WTC11 (cell line): ENCODE data around the gene RNF215. TPM values are rescaled to one million over a fixed set of nuclear protein-coding genes. Genes with fewer than 3 reads are reported as not detected.
A peak's percentile ranks its signal among the peaks of the same experiment; 100 is the strongest.

ENCODE experiments used
- ATAC-seq: fragments of 200-7000 bp; cut with Tn5 transposase; 2 replicates; pipeline ENCODE4 v1.10.0; 2021; ENCODE audit warnings: mild to moderate bottlenecking, moderate library complexity
- CTCF ChIA-PET: fragments of 300-600 bp; sonication (Branson Sonifier 250); formaldehyde crosslinking; loops from one replicate; lab custom pipeline; 2021; ENCODE audit warnings: antibody characterized with exemption; lab: Charles Lee
- POLR2A ChIA-PET: fragments of 350-600 bp; sonication (Branson Sonifier 250); formaldehyde crosslinking; loops from one replicate; lab custom pipeline; 2021; ENCODE audit warnings: antibody characterized with exemption; lab: Charles Lee
- DNase-seq: peaks from one replicate; pipeline ENCODE4 v3.0.0; 2021; ENCODE audit warnings: low spot score
- H3K27ac Mint-ChIP-seq: 2 replicates; pipeline ENCODE4 v1.8.0; 2021; ENCODE audit warnings: mixed read lengths
- H3K27me3 Mint-ChIP-seq: 2 replicates; pipeline ENCODE4 v1.8.0; 2021; ENCODE audit warnings: low read depth, mild to moderate bottlenecking, moderate library complexity, mixed read lengths
- H3K36me3 Mint-ChIP-seq: 2 replicates; pipeline ENCODE4 v1.8.0; 2021; ENCODE audit warnings: mixed read lengths
- H3K4me1 Mint-ChIP-seq: 2 replicates; pipeline ENCODE4 v1.8.0; 2022; ENCODE audit warnings: mixed read lengths
- H3K4me3 Mint-ChIP-seq: 2 replicates; pipeline ENCODE4 v1.8.0; 2021; ENCODE audit warnings: mild to moderate bottlenecking, moderate library complexity, mixed read lengths
- H3K9me3 Mint-ChIP-seq: 2 replicates; pipeline ENCODE4 v1.8.0; 2021; ENCODE audit warnings: mixed read lengths
- CREM ChIP-seq: sonication (generic); formaldehyde crosslinking; IDR thresholded peaks from 2 replicates; pipeline ENCODE4 v1.8.1; 2022; ENCODE audit warnings: mild to moderate bottlenecking, missing genetic modification reagents, moderate library complexity
- E2F5 ChIP-seq: sonication (generic); formaldehyde crosslinking; IDR thresholded peaks from 2 replicates; pipeline ENCODE4 v1.8.1; 2022; ENCODE audit warnings: mild to moderate bottlenecking, moderate library complexity, missing genetic modification reagents
- FOXK1 ChIP-seq: sonication (generic); formaldehyde crosslinking; IDR thresholded peaks from 2 replicates; pipeline ENCODE4 v1.8.0; 2022; ENCODE audit warnings: mild to moderate bottlenecking, moderate library complexity, missing genetic modification reagents
- FOXP4 ChIP-seq: sonication (generic); formaldehyde crosslinking; IDR thresholded peaks from 2 replicates; pipeline ENCODE4 v1.8.0; 2022; ENCODE audit warnings: mild to moderate bottlenecking, missing genetic modification reagents
- HMGXB4 ChIP-seq: sonication (generic); formaldehyde crosslinking; IDR thresholded peaks from 2 replicates; pipeline ENCODE4 v1.8.1; 2023; ENCODE audit warnings: mild to moderate bottlenecking, moderate library complexity, missing genetic modification reagents
- JAZF1 ChIP-seq: fragments of 250-450 bp; sonication (Bioruptor Pico); IDR thresholded peaks from 2 replicates; pipeline ENCODE4 v1.9.0; 2021; ENCODE audit warnings: moderate library complexity, mild to moderate bottlenecking, inconsistent platforms
- NFYB ChIP-seq: sonication (generic); formaldehyde crosslinking; conservative IDR thresholded peaks from 2 replicates; pipeline ENCODE4 v1.8.0; 2022; ENCODE audit warnings: low read depth, missing genetic modification reagents
- RELA ChIP-seq: sonication (generic); formaldehyde crosslinking; IDR thresholded peaks from 2 replicates; pipeline ENCODE4 v1.8.1; 2022; ENCODE audit warnings: missing genetic modification reagents, mild to moderate bottlenecking, borderline replicate concordance
- SP1 ChIP-seq: sonication (generic); formaldehyde crosslinking; conservative IDR thresholded peaks from 2 replicates; pipeline ENCODE4 v1.8.1; 2022; ENCODE audit warnings: missing genetic modification reagents
- TEAD1 ChIP-seq: sonication (generic); formaldehyde crosslinking; IDR thresholded peaks from 2 replicates; pipeline ENCODE4 v1.8.0; 2022; ENCODE audit warnings: mild to moderate bottlenecking, missing genetic modification reagents
- USF1 ChIP-seq: sonication (generic); formaldehyde crosslinking; IDR thresholded peaks from 2 replicates; pipeline ENCODE4 v1.8.0; 2022; ENCODE audit warnings: mild to moderate bottlenecking, missing genetic modification reagents
- USF2 ChIP-seq: sonication (generic); formaldehyde crosslinking; IDR thresholded peaks from 2 replicates; pipeline ENCODE4 v1.8.1; 2023; ENCODE audit warnings: mild to moderate bottlenecking, missing genetic modification reagents, moderate library complexity
- ZNF263 ChIP-seq: sonication (generic); formaldehyde crosslinking; IDR thresholded peaks from 2 replicates; pipeline ENCODE4 v1.8.1; 2022; ENCODE audit warnings: low read depth, mild to moderate bottlenecking, moderate library complexity, missing genetic modification reagents
- ZNF281 ChIP-seq: sonication (generic); formaldehyde crosslinking; IDR thresholded peaks from 2 replicates; pipeline ENCODE4 v1.8.0; 2023; ENCODE audit warnings: mild to moderate bottlenecking, missing genetic modification reagents
- ZNF317 ChIP-seq: sonication (generic); formaldehyde crosslinking; IDR thresholded peaks from 2 replicates; pipeline ENCODE4 v1.8.1; 2023; ENCODE audit warnings: low read depth, mild to moderate bottlenecking, moderate library complexity, missing genetic modification reagents, borderline replicate concordance
- ZNF423 ChIP-seq: fragments of 250-450 bp; sonication (Bioruptor Pico); IDR thresholded peaks from 2 replicates; pipeline ENCODE4 v2.1.2; 2022; ENCODE audit warnings: mild to moderate bottlenecking, moderate library complexity
- ZNF425 ChIP-seq: fragments of 250-450 bp; sonication (Bioruptor Pico); conservative IDR thresholded peaks from 2 replicates; pipeline ENCODE4 v1.9.0; 2021; ENCODE audit warnings: mild to moderate bottlenecking
- total RNA-seq: library from RNA; stranded (reverse); gene quantifications from 3 replicates; pipeline ENCODE4 v1.2.3, GENCODE V29; 2021

RNF215 gene
- total RNA-seq, 1 experiment from 2014 or later = 25.4 TPM

GRCh38 chr22:30423959-30424533 is 36.8 kb upstream of the RNF215 start:
- TF ChIP-seq SP1 (CRISPR knock-in tag) (peak; percentile 92), TEAD1 (peak; percentile 68; the same call in 1 of the 2 replicates), USF1 (peak; percentile 95), HMGXB4 (CRISPR knock-in tag) (0 out of 2 replicates have a peak, but pooled peaks have one; percentile 31), FOXK1 (CRISPR knock-in tag) (peak; percentile 33; the same call in 1 of the 2 replicates), ZNF281 (CRISPR knock-in tag) (no peak), USF2 (CRISPR knock-in tag) (peak; percentile 96), E2F5 (CRISPR knock-in tag) (0 out of 2 replicates have a peak, but pooled peaks have one; percentile 12), NFYB (peak; percentile 75), RELA (CRISPR knock-in tag) (no peak), ZNF263 (no peak), CREM (peak; percentile 69; the same call in 1 of the 2 replicates), ZNF317 (CRISPR knock-in tag) (no peak), ZNF423 (CRISPR knock-in tag) (no peak), ZNF425 (no peak), FOXP4 (CRISPR knock-in tag) (no peak), JAZF1 (no peak)
- ChIA-PET POLR2A (interaction anchor here (0.6 to 3.2 kb wide), 11 partner anchors 11 to 337 kb away, joined by 3 to 35 read pairs (median 6); partner anchors contain the start of genes CCDC157, RNF215, SEC14L2 and SF3A1), CTCF (interaction anchor here (0.5 to 6.3 kb wide), 27 partner anchors 11 to 804 kb away, joined by 3 to 149 read pairs (median 4); partner anchors contain the start of genes CASTOR1, CCDC157, RNF215 and SEC14L2)
- peak; percentile 98 for DNase-seq
- ATAC-seq = peak; percentile 78
- Mint-ChIP-seq H3K27me3 (no peaks in the 10 kb centered on the region; the same call in 1 of the 2 replicates), H3K27ac (peak overlapping the region; percentile 99), H3K4me3 (peak overlapping the region; percentile 83), H3K36me3 (peaks cover 34% of the 10 kb centered on the region), H3K4me1 (peaks cover 32% of the 10 kb centered on the region), H3K9me3 (no peaks in the 10 kb centered on the region)
